ENCODE results near the gene NDRG2. TPM values are rescaled to one million over a fixed set of nuclear protein-coding genes. Genes with fewer than 3 reads are reported as not detected.

Gene NDRG2
- total RNA-seq, 1 experiment from 2014 or later = 8.0 TPM

GRCh38 chr14:21054768-21055145, 29.9 kb upstream of the NDRG2 start:
- H3K36me3 ChIP-seq (ENCODE audit: insufficient read depth, low read length, poor library complexity, severe bottlenecking) = no peaks in the 10 kb centered on the region
- no peaks in the 10 kb centered on the region for H3K27me3 ChIP-seq (replicated peaks; ENCODE audit: insufficient read depth, low read depth, low read length, poor library complexity)
- no peaks in the 10 kb centered on the region for H3K9me3 ChIP-seq (ENCODE audit: low read depth, low read length, poor library complexity, severe bottlenecking)
- ChIA-PET POLR2A (ENCODE audit: low non-redundant PET) (no interaction called here), CTCF (no interaction called here)
- no peak for DNase-seq (ENCODE audit: low spot score)
- H3K27ac ChIP-seq (ENCODE audit: low read depth, low read length, poor library complexity, severe bottlenecking) = no peak overlapping the region
- intact Hi-C loops (cut with micrococcal nuclease; ENCODE audit: unreplicated experiment) = no loop called here
- H3K4me3 ChIP-seq (ENCODE audit: low read depth, low read length, poor library complexity, severe bottlenecking) = no peak overlapping the region
- no TSS peak for BruUV-seq (replicated peaks)
- no peaks in the 10 kb centered on the region for H3K4me1 ChIP-seq (ENCODE audit: insufficient read depth, low read length, poor library complexity, severe bottlenecking)
- TF ChIP-seq, protein P1, sequence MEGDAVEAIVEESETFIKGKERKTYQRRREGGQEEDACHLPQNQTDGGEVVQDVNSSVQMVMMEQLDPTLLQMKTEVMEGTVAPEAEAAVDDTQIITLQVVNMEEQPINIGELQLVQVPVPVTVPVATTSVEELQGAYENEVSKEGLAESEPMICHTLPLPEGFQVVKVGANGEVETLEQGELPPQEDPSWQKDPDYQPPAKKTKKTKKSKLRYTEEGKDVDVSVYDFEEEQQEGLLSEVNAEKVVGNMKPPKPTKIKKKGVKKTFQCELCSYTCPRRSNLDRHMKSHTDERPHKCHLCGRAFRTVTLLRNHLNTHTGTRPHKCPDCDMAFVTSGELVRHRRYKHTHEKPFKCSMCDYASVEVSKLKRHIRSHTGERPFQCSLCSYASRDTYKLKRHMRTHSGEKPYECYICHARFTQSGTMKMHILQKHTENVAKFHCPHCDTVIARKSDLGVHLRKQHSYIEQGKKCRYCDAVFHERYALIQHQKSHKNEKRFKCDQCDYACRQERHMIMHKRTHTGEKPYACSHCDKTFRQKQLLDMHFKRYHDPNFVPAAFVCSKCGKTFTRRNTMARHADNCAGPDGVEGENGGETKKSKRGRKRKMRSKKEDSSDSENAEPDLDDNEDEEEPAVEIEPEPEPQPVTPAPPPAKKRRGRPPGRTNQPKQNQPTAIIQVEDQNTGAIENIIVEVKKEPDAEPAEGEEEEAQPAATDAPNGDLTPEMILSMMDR (conservative IDR thresholded peaks at IDR 0.05; ENCODE audit: low read depth, low read length) = no peak
- no peak for TF ChIP-seq EZH2 (IDR thresholded peaks at IDR 0.05; ENCODE audit: borderline replicate concordance, low read depth, low read length, poor library complexity, severe bottlenecking)

- Histone ChIP-seq H3K27ac (ENCODE audit: low read depth, low read length, poor library complexity, severe bottlenecking) (no peak overlapping the region), H3K36me3 (ENCODE audit: insufficient read depth, low read length, poor library complexity, severe bottlenecking) (no peaks in the 10 kb centered on the region), H3K27me3 (replicated peaks; ENCODE audit: insufficient read depth, low read depth, low read length, poor library complexity) (no peaks in the 10 kb centered on the region), H3K9me3 (ENCODE audit: low read depth, low read length, poor library complexity, severe bottlenecking) (no peaks in the 10 kb centered on the region), H3K4me3 (ENCODE audit: low read depth, low read length, poor library complexity, severe bottlenecking) (no peak overlapping the region), H3K4me1 (ENCODE audit: insufficient read depth, low read length, poor library complexity, severe bottlenecking) (no peaks in the 10 kb centered on the region)
- ChIA-PET CTCF (no interaction called here), POLR2A (ENCODE audit: low non-redundant PET) (no interaction called here)
- TF ChIP-seq, protein P1 (conservative IDR thresholded peaks at IDR 0.05; ENCODE audit: low read depth, low read length) = no peak
- TF ChIP-seq EZH2 (IDR thresholded peaks at IDR 0.05; ENCODE audit: borderline replicate concordance, low read depth, low read length, poor library complexity, severe bottlenecking) = no peak
- intact Hi-C loops (cut with micrococcal nuclease; ENCODE audit: unreplicated experiment) = no loop called here
- BruUV-seq (replicated peaks) = no TSS peak
- DNase-seq (ENCODE audit: low spot score) = no peak
Observed at GRCh38 chr14:21054123-21054767, 29.4 kb upstream of the NDRG2 start.

GRCh38 chr14:21053184-21054122, 28.6 kb upstream of the NDRG2 start:
- intact Hi-C loops (cut with micrococcal nuclease; ENCODE audit: unreplicated experiment) = no loop called here
- no peak for DNase-seq (ENCODE audit: low spot score)
- no peak overlapping the region for H3K4me3 ChIP-seq (ENCODE audit: low read depth, low read length, poor library complexity, severe bottlenecking)
- H3K27me3 ChIP-seq (replicated peaks; ENCODE audit: insufficient read depth, low read depth, low read length, poor library complexity) = no peaks in the 10 kb centered on the region
- H3K9me3 ChIP-seq (ENCODE audit: low read depth, low read length, poor library complexity, severe bottlenecking) = no peaks in the 10 kb centered on the region
- H3K36me3 ChIP-seq (ENCODE audit: insufficient read depth, low read length, poor library complexity, severe bottlenecking) = no peaks in the 10 kb centered on the region
- ChIA-PET POLR2A (ENCODE audit: low non-redundant PET) (no interaction called here), CTCF (no interaction called here)
- no peak overlapping the region for H3K27ac ChIP-seq (ENCODE audit: low read depth, low read length, poor library complexity, severe bottlenecking)
- no peak for TF ChIP-seq EZH2 (IDR thresholded peaks at IDR 0.05; ENCODE audit: borderline replicate concordance, low read depth, low read length, poor library complexity, severe bottlenecking)
- TF ChIP-seq, protein P1 (conservative IDR thresholded peaks at IDR 0.05; ENCODE audit: low read depth, low read length) = no peak
- no peaks in the 10 kb centered on the region for H3K4me1 ChIP-seq (ENCODE audit: insufficient read depth, low read length, poor library complexity, severe bottlenecking)
- no TSS peak for BruUV-seq (replicated peaks)
